ENCODE data around the gene MYT1.
"Not testable (repeated sequence)": the region's sequence is repeated elsewhere in the genome, so short reads cannot be mapped to it uniquely, and the experiment has no call there.

The MYT1 gene

GRCh38 chr20:64232794-64233193, 68.5 kb downstream of the MYT1 start:
- no peak for DNase-seq (ENCODE audit: low spot score)

DNA sequence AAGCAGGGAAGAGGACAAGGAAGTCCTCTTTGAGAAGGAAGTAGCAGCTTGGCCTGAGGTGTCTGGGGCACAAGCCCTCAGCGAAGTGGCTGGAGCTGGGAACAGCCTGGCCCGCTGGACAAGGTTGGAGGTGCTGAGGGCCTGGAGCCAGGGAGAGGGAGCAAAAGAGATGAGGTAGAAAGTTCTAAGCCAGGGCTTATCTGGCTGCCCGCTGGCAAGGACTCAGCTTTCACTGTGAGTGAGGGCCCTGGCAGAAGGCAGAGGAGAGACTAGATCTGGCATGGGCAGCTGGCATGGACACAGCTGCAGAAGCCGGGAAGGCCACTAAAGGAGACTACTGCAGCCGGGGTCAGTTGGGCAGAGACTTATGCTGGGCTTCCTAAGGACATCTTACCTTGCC, 69.5 kb downstream of the MYT1 start:
- no peak for DNase-seq (ENCODE audit: low spot score)

- no peak for DNase-seq (ENCODE audit: low spot score)
These were observed 70.1 kb downstream of the MYT1 start for GRCh38 chr20:64234291-64234791.

- not testable (repeated sequence) for DNase-seq (ENCODE audit: low spot score)
These were observed 70.8 kb downstream of the MYT1 start for GRCh38 chr20:64234921-64235565.

DNA sequence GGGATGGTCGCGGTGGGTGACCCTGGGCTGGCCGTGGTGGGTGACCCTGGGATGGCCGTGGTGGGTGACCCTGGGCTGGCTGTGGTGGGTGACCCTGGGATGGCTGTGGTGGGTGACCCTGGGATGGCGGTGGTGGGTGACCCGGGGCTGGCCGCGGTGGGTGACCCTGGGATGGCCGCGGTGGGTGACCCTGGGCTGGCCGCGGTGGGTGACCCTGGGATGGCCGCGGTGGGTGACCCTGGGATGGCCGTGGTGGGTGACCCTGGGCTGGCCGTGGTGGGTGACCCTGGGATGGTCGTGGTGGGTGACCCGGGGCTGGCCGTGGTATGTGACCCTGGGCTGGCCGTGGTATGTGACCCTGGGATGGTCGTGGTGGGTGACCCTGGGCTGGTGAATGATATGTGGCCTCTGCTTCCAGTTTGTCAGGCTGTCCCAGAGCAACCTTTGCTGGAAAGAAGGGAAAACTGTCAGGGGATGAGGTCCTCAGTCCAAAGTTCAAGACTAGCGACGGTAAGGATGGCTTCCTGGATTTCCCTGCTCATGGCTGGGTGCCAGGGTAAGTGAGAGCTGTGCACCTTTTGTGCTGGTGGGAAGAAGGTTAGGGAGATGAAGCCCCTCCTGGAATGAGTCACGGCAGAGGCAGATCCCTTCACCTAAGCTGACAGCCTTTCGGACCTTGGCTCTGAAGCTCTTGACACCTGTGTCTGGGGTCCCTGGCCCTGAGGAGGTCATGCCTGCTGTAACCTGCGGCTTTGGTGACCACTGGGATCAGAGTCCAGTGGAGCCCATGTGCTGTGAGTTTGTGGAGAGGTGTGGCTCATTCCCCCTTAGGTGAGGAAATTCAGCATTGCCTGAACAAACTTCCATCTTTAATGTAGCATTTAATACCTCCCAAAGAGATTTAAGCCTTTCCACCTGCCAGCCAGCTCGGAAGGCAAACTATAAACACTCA, 72.2 kb downstream of the MYT1 start:
- no peak for DNase-seq (ENCODE audit: low spot score)

DNA sequence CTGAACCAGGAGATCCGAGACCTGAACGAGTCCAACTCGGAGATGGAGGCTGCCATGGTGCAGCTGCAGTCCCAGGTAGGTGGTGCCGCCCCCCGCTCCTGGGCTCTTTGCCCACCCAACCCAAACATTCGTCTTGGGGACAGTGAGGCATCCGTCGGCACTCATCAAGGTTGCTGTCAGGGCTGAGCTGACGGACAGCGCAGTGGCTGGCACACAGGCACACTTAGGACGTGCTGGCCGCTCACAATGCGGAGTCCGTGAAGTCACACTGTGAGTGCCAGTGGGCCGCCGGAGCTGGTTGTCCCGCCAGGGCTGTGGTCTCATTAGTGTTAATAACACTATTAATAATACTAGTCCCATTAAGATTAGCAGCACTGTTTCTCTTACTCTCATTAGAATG, 73.1 kb downstream of the MYT1 start:
- no peak for DNase-seq (ENCODE audit: low spot score)

DNA sequence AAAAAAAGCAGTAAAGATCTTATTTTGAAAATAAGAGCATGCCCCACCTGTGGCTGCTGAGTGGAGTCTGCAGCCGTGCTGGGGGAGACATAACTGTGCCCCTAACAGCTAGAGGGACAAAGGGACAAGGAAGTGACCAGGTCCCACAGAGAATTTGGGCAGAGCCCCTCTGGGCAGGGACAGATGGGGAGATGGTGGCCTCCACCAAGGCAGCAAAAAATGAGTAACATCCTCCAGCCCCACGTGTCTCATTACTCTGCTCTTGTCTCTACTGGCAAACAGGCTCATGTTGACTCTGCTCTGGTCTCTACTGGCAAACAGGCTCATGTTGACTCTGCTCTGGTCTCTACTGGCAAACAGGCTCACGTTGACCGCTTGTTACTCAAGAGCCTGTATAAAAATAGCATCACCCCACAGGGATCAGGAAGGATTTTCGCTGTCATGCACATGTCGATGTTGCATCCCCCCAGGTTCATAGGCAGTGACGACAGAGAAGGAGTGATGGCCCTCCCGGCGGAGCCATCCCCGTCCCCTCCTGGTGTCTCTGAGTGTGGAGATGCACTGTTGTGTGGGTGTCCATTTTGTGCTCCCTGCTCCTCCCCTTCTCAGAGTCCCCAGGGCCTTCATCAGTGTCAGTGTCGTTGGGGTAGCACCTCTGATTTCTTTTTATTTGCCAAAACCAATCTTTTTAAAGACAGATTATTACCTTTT, 74.0 kb downstream of the MYT1 start:
- no peak for DNase-seq (ENCODE audit: low spot score)

DNA sequence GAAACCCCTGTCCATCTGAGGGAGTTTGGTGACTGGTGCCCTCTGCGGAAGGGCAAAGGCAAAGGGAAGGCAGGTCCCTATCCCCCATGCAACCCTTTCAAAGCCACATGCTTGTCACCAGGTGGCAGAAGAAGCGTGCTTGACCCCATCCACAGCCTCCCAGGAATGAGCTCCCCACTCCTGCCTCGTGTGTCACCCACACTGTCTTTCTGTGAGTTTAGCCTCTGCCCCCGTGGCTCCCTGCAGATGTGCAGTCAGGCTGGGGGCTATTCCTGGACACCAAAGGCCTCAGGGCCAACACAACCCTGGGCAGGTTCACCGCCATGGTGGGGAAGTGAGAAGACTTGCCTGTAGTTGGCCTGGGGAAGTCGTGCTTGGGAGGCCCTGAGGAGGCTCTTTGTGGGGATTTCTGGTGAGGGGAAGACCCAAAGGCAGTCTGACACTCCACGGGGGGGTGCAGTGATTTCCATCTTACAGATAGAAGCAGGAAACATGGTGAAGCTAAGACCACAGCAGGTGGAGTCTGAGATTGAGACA, 74.7 kb downstream of the MYT1 start:
- DNase-seq (ENCODE audit: low spot score), result no peak

DNA sequence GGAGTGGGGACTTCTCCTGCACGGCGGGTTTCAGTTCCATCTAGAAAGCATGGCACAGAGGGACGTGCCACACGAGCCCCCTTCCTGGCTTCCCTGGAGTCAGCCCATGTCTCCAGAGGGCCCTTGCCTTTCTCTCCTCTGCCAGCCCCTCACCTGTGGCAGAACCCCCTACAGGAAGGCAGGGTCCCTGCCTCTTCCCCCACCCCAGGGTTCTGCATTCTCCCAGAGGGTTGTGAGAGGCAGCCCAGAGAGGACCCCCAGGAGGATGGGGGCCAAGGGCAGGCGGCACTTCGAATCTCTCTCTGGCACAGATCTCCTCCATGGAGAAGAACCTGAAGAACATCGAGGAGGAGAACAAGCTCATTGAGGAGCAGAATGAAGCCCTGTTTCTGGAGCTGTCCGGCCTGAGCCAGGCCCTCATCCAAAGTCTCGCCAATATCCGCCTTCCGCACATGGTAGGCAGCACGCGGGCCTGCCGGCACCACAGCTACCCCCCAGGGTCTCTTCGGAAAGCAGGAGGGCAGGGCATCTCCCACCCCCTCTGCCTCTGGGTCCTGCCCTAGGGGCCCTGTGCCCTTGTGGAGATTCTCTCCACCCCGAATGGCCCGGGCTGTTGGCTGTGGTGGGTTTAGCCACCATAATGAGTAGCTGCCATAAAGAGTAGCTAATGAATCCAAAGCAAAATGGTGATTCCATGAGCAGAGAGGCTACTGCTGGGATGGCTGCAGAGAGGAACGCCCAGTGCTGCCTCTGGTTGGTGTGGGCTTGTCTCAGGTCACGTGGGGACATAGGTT, 75.4 kb downstream of the MYT1 start:
- DNase-seq (ENCODE audit: low spot score), result no peak

DNA sequence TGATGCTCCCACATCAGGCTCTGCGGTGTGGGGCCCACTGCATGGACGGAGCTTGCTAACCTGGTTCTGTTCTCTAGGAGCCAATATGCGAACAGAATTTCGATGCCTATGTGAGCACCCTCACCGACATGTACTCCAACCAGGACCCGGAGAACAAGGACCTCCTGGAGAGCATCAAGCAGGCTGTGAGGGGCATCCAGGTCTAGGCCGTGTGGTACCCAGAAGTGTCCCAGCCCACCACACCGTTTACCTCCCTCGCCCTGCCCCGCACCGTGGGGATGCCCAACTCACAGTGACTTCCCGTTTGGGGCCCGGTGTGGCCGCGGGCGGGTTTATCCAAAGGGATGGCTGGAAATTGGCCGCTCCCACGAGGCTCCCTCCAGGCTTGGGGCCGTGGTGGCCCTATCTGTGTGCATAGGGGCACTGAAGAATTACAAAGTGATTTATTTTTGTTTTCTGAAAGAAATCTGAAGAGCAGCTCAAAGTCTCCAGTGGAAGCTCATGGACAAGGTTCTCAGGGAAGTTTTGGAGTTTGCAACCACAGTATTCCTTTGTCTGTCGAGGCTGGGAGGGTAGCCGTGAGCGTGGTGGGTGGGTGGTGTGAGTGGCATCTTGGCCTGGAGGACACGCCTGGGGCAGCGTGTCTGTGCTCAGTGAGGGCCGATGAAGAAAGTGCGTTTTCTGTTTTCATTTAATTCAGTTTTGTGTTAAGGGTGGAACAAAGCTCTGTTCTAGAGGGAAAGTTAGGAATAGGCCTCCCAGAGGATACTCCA, 76.2 kb downstream of the MYT1 start:
- DNase-seq (ENCODE audit: low spot score), result no peak

- no peak for DNase-seq (ENCODE audit: low spot score)
These were observed 76.8 kb downstream of the MYT1 start for GRCh38 chr20:64241061-64241460.

- DNase-seq (ENCODE audit: low spot score), result no peak
These were observed 77.9 kb downstream of the MYT1 start for GRCh38 chr20:64242003-64242796.

DNA sequence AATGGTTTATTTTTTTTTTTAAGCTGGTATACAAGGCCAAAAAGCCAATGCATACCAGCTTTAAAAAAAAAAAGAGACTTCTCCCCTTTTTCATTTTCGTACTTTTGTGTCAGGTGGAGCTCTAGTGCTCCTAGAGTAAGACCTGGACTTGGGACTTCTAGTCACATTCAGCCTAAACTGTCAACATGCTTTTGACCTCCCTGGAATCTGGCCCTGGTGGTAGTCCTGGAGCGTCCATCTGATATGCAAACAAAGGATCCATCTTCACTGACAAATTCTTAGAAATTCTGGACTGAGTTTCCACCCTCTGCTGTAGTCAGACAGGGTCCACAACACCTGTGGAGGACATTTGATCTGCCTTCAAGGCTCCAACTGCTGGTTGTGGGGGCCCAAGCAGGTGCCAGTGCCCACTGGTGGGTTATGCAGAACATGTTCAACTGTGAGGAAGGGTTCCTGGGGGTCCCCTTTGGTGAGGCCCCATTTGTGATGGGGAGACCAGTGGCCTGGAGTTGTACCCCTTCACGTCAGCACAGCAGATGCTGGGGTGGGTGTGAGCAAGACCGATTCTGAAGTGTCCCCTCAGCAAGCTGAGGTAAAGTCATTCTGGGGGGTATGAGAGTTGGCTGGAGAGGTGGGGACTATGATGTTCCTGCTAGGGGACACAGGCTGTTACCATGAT, 78.7 kb downstream of the MYT1 start:
- DNase-seq (ENCODE audit: low spot score), result no peak

DNA sequence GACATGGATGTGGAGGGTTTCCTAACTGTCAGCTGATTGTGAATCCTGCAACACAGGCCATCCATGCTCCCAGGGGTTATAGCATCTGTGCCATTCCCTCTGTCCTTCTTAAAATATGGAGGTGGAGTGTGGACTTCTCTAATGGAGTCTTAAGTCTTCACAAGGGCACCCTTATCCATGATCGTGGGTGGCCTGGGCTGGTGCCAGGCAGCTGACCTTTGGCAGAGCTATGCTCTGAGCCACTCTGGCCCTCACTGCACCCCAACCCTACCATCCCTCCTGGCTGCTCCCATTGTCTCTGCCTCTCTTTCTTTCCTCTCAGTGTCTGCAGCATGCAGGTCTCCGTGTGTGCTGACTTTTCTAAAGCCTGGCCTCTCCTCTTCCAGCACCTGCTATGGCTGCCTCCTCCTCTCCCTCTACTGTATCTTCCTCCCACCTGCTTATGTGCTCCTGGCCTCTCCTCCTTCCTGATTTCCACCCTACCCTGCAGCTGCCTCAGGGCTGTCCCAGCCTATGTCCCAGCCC, 80.1 kb downstream of the MYT1 start:
- no peak for DNase-seq (ENCODE audit: low spot score)

DNA sequence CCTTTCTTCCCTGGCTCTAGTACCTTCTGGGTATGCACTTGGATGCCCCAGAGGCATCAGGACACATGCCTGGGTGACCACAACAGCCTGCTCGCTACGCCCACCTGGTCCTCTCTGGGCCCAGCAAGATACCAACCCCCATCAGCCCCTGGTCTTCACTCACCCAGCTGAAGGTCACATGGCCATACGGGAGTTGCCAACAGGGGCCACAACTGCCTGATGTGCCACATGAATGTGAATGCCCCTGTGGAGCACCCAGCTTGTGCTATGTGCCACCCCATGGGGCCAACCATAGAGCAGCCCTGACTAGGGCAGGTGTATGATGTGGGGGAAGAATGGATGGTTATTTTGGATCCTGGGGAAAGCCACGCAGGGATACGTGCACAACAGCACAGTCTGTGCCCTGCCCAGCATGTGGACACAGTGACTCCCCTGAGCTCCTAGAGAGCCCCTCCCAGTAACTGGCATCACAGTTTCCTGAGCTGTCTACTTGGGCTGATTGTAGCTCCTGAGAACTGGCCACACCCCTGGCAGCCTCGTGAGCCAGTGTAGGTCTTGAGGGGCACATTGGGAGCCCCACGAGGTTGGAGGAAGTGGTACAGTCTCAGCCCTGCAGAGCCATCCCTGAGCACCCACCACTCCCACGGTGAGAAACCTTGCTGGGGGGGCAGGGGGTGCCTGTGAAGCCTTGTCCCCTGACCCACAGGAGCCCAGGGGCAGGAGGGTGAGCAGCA, 80.8 kb downstream of the MYT1 start:
- no peak for DNase-seq (ENCODE audit: low spot score)

DNA sequence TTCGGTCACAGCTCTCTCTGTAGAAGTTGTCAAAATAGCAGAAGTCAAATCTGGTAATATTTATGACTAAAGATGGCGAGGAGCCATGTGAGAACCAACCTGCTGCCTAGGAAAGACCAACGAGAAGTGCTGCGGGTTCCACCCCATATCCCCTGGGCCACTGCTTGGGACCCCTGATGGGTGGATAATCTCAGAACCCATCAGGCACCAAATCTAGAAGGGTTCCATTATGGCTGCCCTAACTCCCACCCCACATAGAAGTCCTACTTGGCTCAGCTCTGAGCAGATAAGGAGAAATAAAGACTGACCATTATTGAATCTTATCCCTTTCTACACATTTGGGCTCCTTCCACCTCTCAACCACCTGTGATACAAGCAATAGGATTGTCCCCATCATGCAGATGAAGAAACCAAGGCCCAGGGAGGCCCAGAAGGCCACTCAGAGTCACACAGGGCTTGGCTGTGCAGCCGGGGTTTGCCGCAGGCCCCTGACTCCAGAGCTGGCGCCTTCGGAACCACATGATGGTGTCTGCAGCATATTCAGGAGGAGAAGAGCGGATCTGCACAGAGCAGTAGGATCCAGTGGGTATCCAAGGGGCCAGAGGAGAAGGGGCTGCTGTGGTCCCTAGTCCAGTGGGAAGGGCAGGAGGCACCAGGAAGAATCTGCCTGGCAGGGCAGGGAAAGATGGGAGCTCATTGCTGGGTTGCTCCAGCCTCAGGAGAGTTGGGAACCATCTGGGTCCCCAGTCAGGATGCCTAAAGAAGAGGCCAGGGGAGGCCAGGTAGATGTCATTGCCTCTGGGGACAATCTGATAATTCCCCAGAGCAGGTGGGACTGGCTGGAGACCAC, 81.7 kb downstream of the MYT1 start:
- DNase-seq (ENCODE audit: low spot score), result no peak

GRCh38 chr20:64246616-64247306, 82.5 kb downstream of the MYT1 start:
- DNase-seq (ENCODE audit: low spot score), result no peak

Measured in activated CD4-positive, alpha-beta T cell treated with anti-CD3 and anti-CD28 coated beads, Interleukin-2, Interleukin-4, amounts not matched to agents 100 ng/mL and 50 ng/mL, durations not matched to agents 16 hours and 8 hours (primary cell).